ENCODE results near the gene IP6K1. TPM values are rescaled to one million over a fixed set of nuclear protein-coding genes. Genes with fewer than 3 reads are reported as not detected.

The IP6K1 gene
- total RNA-seq, 1 donor from 2014 or later: 63.3 TPM

GRCh38 chr3:49680493-49681231, 105.7 kb downstream of the IP6K1 start:
- Mint-ChIP-seq H3K27ac (ENCODE audit: unreplicated experiment) (no peak overlapping the region), H3K36me3 (ENCODE audit: low read depth) (peaks cover 5% of the 10 kb centered on the region), H3K27me3 (ENCODE audit: low read depth) (peaks cover 4% of the 10 kb centered on the region), H3K9me3 (no peaks in the 10 kb centered on the region), H3K4me1 (no peaks in the 10 kb centered on the region), H3K4me3 (no peak overlapping the region)
- DNase-seq (ENCODE audit: low read depth, low spot score): no peak
- TF ChIP-seq CTCF (conservative IDR thresholded peaks at IDR 0.05): no peak

- H3K27me3 Mint-ChIP-seq (ENCODE audit: low read depth): peaks cover 2% of the 10 kb centered on the region
- peaks cover 5% of the 10 kb centered on the region for H3K36me3 Mint-ChIP-seq (ENCODE audit: low read depth)
- peak overlapping the region; percentile 98 for H3K4me3 Mint-ChIP-seq
- H3K4me1 Mint-ChIP-seq: peaks cover 27% of the 10 kb centered on the region
- DNase-seq (ENCODE audit: low read depth, low spot score): no peak
- no peak for TF ChIP-seq CTCF (conservative IDR thresholded peaks at IDR 0.05)
- H3K27ac Mint-ChIP-seq (ENCODE audit: unreplicated experiment): peak overlapping the region; percentile 78
- no peaks in the 10 kb centered on the region for H3K9me3 Mint-ChIP-seq
Observed at GRCh38 chr3:49675912-49676311, 110.4 kb downstream of the IP6K1 start.

- H3K36me3 Mint-ChIP-seq (ENCODE audit: low read depth): no peaks in the 10 kb centered on the region
- H3K4me3 Mint-ChIP-seq: peak overlapping the region; percentile 98
- TF ChIP-seq CTCF (conservative IDR thresholded peaks at IDR 0.05): no peak
- H3K27ac Mint-ChIP-seq (ENCODE audit: unreplicated experiment): no peak overlapping the region
- H3K27me3 Mint-ChIP-seq (ENCODE audit: low read depth): peaks cover 2% of the 10 kb centered on the region
- DNase-seq (ENCODE audit: low read depth, low spot score): no peak
- peaks cover 27% of the 10 kb centered on the region for H3K4me1 Mint-ChIP-seq
- no peaks in the 10 kb centered on the region for H3K9me3 Mint-ChIP-seq
Observed at GRCh38 chr3:49674497-49674983, 111.8 kb downstream of the IP6K1 start.

Small RNA genes within 50 kb of the gene (microRNA-seq; reads per million reads assigned to microRNA genes)
- not detected for gene MIR5193

Other genes starting within 250 kb of the IP6K1 start
- 6.1 and 6.5 TPM in 2 replicates for gene BSN, start 232.1 kb downstream of the IP6K1 start, total RNA-seq
- 150 and 162 TPM in 2 replicates for gene APEH, start 112.2 kb downstream of the IP6K1 start, total RNA-seq
- gene MST1, start 97.1 kb downstream of the IP6K1 start, total RNA-seq: 15.0 and 18.1 TPM in 2 replicates
- gene RNF123, start 97.0 kb downstream of the IP6K1 start, total RNA-seq: 42.4 and 44.9 TPM in 2 replicates
- gene AMIGO3, start 66.9 kb downstream of the IP6K1 start, total RNA-seq: 0.89 and 0.96 TPM in 2 replicates
- 40.1 and 46.1 TPM in 2 replicates for gene GMPPB, start 62.6 kb downstream of the IP6K1 start, total RNA-seq
- 0.12 and 0.16 TPM in 2 replicates for gene CDHR4, start 13.3 kb upstream of the IP6K1 start, total RNA-seq
- gene INKA1, start 16.7 kb upstream of the IP6K1 start, total RNA-seq: 15.5 and 17.3 TPM in 2 replicates
- gene UBA7, start 27.4 kb upstream of the IP6K1 start, total RNA-seq: 4.2 and 6.0 TPM in 2 replicates
- 33.4 and 38.1 TPM in 2 replicates for gene TRAIP, start 70.0 kb upstream of the IP6K1 start, total RNA-seq
- 41.2 and 43.1 TPM in 2 replicates for gene CAMKV, start 83.4 kb upstream of the IP6K1 start, total RNA-seq
- gene MST1R, start 117.3 kb upstream of the IP6K1 start, total RNA-seq: 1.4 and 2.6 TPM in 2 replicates
- gene MON1A, start 143.3 kb upstream of the IP6K1 start, total RNA-seq: 11.5 and 13.1 TPM in 2 replicates
- gene RBM6, start 153.6 kb upstream of the IP6K1 start, total RNA-seq: 117 and 128 TPM in 2 replicates